C4-2B (cell line): Measurements from ENCODE around the gene NR2E1.

Experiments used
- CTCF ChIP-seq: fragments of 450-650 bp; conservative IDR thresholded peaks from 2 replicates; pipeline ENCODE4 v1.5.1; 2017; ENCODE audit warnings: mild to moderate bottlenecking
- ZFX ChIP-seq: fragments of 450-650 bp; IDR thresholded peaks from 2 replicates; pipeline ENCODE4 v1.6.1; 2017

- no peak for TF ChIP-seq CTCF
- TF ChIP-seq ZFX, result no peak
Observed at GRCh38 chr6:108119769-108120141, 46.1 kb upstream of the NR2E1 start.
